GM10847 (cell line): Measurements from ENCODE around the gene ZNF142.

Source experiments
- POLR2A ChIP-seq: IDR thresholded peaks from 2 replicates; pipeline ENCODE4 v1.6.1; 2011; ENCODE audit not compliant: insufficient read length; ENCODE audit errors: extremely low read depth

Gene ZNF142

DNA sequence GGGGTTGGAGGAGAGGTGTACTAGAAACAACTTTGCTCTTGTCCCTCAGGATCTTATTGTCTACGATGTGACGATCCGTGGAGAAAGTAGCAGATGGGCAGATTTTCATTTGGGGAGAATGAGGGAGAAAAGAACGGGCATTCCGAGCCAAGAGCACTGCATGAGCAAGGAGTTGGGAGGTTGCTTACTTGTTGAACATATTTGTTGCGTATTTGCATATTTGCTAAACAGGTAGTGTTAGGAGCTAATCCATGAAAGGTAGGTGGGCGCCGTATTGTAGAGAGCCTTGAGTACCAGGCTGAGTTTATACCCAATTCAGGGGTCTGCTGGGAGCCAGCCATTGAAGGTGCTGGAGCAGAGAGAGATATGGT is 550 bp upstream of the ZNF142 start:
- no peak for TF ChIP-seq POLR2A

DNA sequence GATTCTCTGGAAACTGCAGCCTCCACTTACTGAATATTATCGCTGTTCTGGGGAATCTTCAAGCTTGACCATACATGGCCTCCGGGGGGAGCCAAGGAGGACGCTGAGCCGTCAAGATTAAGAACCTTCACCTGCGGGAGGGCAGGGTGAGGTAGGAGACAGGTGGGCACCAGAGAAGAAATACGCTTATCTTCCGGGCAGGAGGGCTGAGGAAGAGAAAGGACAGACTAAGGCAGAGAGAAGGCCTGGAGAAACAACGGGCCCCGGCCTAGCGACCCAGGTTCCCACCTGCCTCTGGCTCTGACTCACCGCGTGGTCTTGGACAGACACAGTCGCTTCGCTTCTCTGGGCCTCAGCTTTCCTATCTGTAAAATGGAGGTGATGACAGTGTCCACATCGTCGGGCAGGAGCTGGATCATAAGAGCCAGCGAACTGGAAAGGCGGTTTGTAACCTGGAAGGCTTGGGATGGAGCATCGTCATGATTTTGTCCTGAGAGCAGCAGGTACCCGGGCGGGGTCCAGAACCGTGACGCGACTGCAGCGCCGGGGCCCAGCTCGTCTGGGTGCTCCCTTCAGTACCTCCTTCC is 659 bp downstream of the ZNF142 start:
- TF ChIP-seq POLR2A = no peak

GRCh38 chr2:218655751-218656150 is 3.7 kb downstream of the ZNF142 start:
- no peak for TF ChIP-seq POLR2A

DNA sequence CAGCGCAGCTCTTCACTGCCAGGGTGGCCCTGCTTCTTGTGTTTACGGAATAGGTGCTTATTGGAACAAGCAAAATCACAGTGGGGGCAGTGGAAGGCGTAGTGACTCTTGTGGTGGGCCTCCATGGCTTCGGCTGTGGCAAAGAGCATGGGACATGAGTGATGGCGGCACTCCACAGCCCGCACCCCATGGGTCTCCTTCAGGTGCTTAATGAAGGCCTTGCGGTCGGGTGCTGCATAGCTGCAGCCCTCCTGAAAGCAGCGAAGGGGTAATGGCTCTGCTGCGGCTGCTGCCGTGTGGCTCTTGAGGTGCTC is 10.7 kb downstream of the ZNF142 start:
- TF ChIP-seq POLR2A = no peak

GRCh38 chr2:218648088-218648786 is 11.2 kb downstream of the ZNF142 start:
- no peak for TF ChIP-seq POLR2A

GRCh38 chr2:218645126-218645525 is 14.3 kb downstream of the ZNF142 start:
- no peak for TF ChIP-seq POLR2A

DNA sequence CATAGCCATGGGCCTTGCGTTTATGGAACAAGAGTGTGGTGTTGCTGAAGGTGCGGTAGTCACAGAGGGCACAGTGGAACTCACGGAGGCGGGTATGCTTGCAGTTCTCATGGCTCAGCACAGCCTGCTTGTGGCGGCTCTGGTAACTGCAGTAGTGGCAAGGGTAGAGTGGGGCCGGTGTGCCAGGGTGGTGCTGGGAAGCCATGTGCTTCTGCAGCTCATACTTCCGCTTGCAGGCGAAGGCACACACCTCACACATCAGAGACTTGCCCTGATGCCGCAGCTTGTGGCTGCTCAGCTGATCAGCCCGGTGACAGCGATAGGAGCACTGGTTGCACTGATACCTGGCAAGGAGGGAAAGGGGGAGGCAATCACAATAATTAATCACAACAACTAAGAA is 14.7 kb downstream of the ZNF142 start:
- no peak for TF ChIP-seq POLR2A

- TF ChIP-seq POLR2A = no peak
These were observed 15.6 kb downstream of the ZNF142 start for GRCh38 chr2:218643751-218644310.

DNA sequence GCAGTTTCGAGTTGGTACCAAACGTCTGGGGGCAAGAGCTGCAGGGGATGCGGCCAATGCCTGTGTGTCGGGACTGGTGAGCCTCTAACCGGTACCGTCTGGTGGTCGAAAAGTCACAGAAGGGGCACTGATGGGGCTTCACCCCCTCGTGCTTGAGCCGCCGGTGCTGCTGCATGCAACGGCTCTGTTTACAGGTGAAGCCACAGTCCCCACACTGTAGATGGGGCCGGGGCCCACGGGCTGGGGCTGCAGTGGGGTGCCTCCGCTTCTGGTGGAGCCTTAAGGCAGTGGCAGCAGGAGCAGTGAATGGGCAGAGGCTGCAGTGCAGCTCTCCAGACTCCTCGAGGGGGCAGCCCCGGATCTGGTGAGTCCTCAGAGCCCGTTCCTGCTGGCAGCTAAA is 16.6 kb downstream of the ZNF142 start:
- no peak for TF ChIP-seq POLR2A

GRCh38 chr2:218642121-218642656 is 17.2 kb downstream of the ZNF142 start:
- no peak for TF ChIP-seq POLR2A

GRCh38 chr2:218638372-218638771 is 21.1 kb downstream of the ZNF142 start:
- no peak for TF ChIP-seq POLR2A

DNA sequence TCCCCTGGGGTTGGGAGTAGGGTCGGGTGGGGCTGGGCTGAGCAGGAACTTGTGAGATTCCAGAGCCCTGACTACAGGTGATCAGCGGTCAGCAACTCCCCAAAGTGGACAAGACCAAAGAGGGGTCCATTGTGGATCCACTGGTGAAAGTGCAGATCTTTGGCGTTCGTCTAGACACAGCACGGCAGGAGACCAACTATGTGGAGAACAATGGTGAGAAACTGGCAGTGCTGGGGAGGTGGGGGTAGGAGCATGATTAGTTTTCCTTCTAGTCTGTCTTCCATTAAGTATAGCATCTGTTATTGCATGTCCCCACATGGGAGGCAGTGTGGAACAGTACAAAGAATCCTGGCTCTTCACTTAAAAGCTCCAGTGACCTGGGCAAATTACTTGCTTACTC is 23.7 kb downstream of the ZNF142 start:
- no peak for TF ChIP-seq POLR2A

- no peak for TF ChIP-seq POLR2A
These were observed 27.6 kb downstream of the ZNF142 start for GRCh38 chr2:218631837-218632236.

GRCh38 chr2:218627939-218628338 is 31.5 kb downstream of the ZNF142 start:
- TF ChIP-seq POLR2A = no peak

- TF ChIP-seq POLR2A = no peak
These were observed 33.1 kb downstream of the ZNF142 start for GRCh38 chr2:218626369-218626768.

- TF ChIP-seq POLR2A = no peak
These were observed 36.1 kb downstream of the ZNF142 start for GRCh38 chr2:218623366-218623705.

DNA sequence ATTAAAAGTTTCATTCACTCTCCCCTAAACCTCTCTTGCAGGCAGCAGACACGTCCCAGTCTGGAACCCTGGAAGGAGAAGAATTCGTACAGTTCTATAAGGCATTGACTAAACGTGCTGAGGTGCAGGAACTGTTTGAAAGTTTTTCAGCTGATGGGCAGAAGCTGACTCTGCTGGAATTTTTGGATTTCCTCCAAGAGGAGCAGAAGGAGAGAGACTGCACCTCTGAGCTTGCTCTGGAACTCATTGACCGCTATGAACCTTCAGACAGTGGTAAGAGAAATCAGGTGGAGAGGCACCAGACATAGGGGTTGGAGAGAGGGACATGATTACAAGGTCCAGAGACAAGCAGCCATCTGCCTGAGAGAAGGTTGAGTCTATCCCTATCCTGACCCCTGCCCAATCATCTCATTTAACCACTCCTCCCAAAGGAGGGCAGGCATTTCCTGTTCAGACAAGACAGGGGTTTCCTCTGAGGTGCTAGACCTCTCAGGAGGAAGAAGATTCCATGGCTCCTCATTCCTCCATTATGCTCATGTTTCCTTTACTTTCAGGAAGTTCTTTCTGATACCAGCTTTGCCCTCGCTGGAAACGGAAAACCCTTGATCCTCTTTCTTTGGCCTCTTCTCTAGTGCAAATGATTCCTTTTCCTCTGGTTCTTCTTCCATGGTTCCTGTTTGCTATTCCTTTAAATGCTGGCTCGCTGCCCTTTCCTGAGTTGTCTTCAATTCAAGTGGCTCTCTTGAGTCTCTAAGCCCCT is 36.6 kb downstream of the ZNF142 start:
- TF ChIP-seq POLR2A = no peak

DNA sequence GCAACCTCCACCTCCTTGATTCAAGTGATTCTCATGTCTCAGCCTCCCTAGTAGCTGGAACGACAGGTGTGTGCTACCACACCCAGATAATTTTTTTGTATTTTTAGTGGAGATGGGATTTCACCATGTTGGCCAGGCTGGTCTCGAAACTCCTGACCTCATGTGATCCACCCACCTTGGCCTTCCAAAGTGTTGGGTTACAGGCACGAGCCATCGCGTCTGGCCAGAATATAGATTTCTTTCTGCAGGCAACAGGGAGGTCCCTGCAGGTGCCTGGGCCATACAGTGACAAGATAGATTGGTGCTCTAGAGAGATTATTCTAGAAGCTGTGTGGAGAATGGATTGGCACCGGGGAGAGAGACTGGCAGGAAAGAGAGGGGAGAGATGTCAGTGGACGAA is 38.4 kb downstream of the ZNF142 start:
- no peak for TF ChIP-seq POLR2A
